HG03159 (cell line): ENCODE data around the gene CGREF1.

Experiments used
- ATAC-seq: cut with Tn5 transposase; IDR thresholded peaks from one replicate; pipeline ENCODE4 v1.9.1; 2021; ENCODE audit warnings: mild to moderate bottlenecking, moderate library complexity; ENCODE audit not compliant: unreplicated experiment

Gene CGREF1

GRCh38 chr2:27118525-27119329 is at the start of gene CGREF1:
Gene CGREF1 (minus strand): TSS chr2:27119128. CDS start chr2:27104366, 14,762 bp downstream.
- no peak for ATAC-seq

- no peak for ATAC-seq
Observed at GRCh38 chr2:27164960-27165763, 46.2 kb upstream of the CGREF1 start.

GRCh38 chr2:27162151-27163121 is 43.5 kb upstream of the CGREF1 start:
- no peak for ATAC-seq

GRCh38 chr2:27160191-27160590 is 41.3 kb upstream of the CGREF1 start:
- ATAC-seq = no peak

- ATAC-seq = no peak
Observed at GRCh38 chr2:27159271-27159670, 40.3 kb upstream of the CGREF1 start.

GRCh38 chr2:27158468-27158867 is 39.5 kb upstream of the CGREF1 start:
- ATAC-seq = no peak

- no peak for ATAC-seq
Observed at GRCh38 chr2:27155069-27155520, 36.2 kb upstream of the CGREF1 start.

GRCh38 chr2:27154488-27154887 is 35.6 kb upstream of the CGREF1 start:
- no peak for ATAC-seq

- no peak for ATAC-seq
Observed at GRCh38 chr2:27152796-27153464, 34.0 kb upstream of the CGREF1 start.

GRCh38 chr2:27152102-27152795 is 33.3 kb upstream of the CGREF1 start:
- no peak for ATAC-seq

- no peak for ATAC-seq
Observed at GRCh38 chr2:27150639-27151230, 31.8 kb upstream of the CGREF1 start.

- ATAC-seq = no peak
Observed at GRCh38 chr2:27149570-27150405, 30.9 kb upstream of the CGREF1 start.

- ATAC-seq = no peak
Observed at GRCh38 chr2:27148801-27149439, 30.0 kb upstream of the CGREF1 start, which contains the start of gene TCF23. Gene TCF23 (plus strand): TSS chr2:27149004. CDS start chr2:27149134, 130 bp downstream.

GRCh38 chr2:27147935-27148334 is 29.0 kb upstream of the CGREF1 start:
- ATAC-seq = no peak

- no peak for ATAC-seq
Observed at GRCh38 chr2:27145682-27146081, 26.8 kb upstream of the CGREF1 start.

GRCh38 chr2:27143285-27143684 is 24.4 kb upstream of the CGREF1 start:
- no peak for ATAC-seq

- ATAC-seq = no peak
Observed at GRCh38 chr2:27139310-27139709, 20.4 kb upstream of the CGREF1 start, which contains the start of gene PRR30. Gene PRR30 (minus strand): TSS chr2:27139410. CDS start chr2:27138329, 1,081 bp downstream.

- no peak for ATAC-seq
Observed at GRCh38 chr2:27138111-27138510, 19.2 kb upstream of the CGREF1 start.
